NCI-H187 (cell line): ENCODE measurements around the gene CTSE.
A peak's percentile ranks its signal among the peaks of the same experiment; 100 is the strongest.

Experiments used
- DNase-seq, 2 experiments: peaks; one replicate each; lab custom pipeline; 2025; lab: John Stamatoyannopoulos, UW

CTSE gene

GRCh38 chr1:205971082-205971481 lies 52.6 kb downstream of the CTSE start:
- DNase-seq, result no peak

GRCh38 chr1:205970486-205970885 lies 53.2 kb downstream of the CTSE start:
- DNase-seq, result no peak

GRCh38 chr1:205969229-205969628 lies 54.5 kb downstream of the CTSE start:
- DNase-seq, result no peak

- DNase-seq, result no peak
Observed at GRCh38 chr1:205967554-205968335, 56.0 kb downstream of the CTSE start.

- DNase-seq, result peak; percentile 96 to 99
Observed at GRCh38 chr1:205965036-205965884, 58.4 kb downstream of the CTSE start.

GRCh38 chr1:205963352-205964155 lies 60.1 kb downstream of the CTSE start:
- DNase-seq, result no peak

- DNase-seq, result no peak
Observed at GRCh38 chr1:205962821-205963221, 60.9 kb downstream of the CTSE start.

GRCh38 chr1:205961991-205962820 lies 61.5 kb downstream of the CTSE start:
- DNase-seq, result peak; percentile 89 to 92

GRCh38 chr1:205961405-205961804 lies 62.3 kb downstream of the CTSE start:
- DNase-seq, result no peak

GRCh38 chr1:205959789-205960188 lies 63.9 kb downstream of the CTSE start:
- no peak for DNase-seq
